Gastrocnemius medialis (tissue), 4 donors: Measurements from ENCODE around the gene CTBP1.

Experiments
- POLR2A ChIP-seq, 2 donors: fragments of 450-650 bp; IDR thresholded peaks; one replicate each; pipeline ENCODE4 v1.6.1; 2017; ENCODE audit warnings: antibody characterized with exemption in 2 of 2, mild to moderate bottlenecking in 2 of 2, moderate library complexity in 2 of 2
- TF ChIP-seq, protein P1 (sequence below), 5 experiments: fragments of 450-650 bp in 3 of 5; fragments of 200-600 bp in 2 of 5; sonication (generic) in 2 of 5; IDR thresholded peaks in 4 of 5; conservative IDR thresholded peaks in 1 of 5; 1 replicate in 4 of 5; 2 replicates in 1 of 5; pipeline ENCODE4 v1.5.1; 2016 to 2019; ENCODE audit warnings: antibody characterized with exemption in 5 of 5, mild to moderate bottlenecking in 3 of 5, moderate library complexity in 3 of 5

- TF ChIP-seq, protein P1, sequence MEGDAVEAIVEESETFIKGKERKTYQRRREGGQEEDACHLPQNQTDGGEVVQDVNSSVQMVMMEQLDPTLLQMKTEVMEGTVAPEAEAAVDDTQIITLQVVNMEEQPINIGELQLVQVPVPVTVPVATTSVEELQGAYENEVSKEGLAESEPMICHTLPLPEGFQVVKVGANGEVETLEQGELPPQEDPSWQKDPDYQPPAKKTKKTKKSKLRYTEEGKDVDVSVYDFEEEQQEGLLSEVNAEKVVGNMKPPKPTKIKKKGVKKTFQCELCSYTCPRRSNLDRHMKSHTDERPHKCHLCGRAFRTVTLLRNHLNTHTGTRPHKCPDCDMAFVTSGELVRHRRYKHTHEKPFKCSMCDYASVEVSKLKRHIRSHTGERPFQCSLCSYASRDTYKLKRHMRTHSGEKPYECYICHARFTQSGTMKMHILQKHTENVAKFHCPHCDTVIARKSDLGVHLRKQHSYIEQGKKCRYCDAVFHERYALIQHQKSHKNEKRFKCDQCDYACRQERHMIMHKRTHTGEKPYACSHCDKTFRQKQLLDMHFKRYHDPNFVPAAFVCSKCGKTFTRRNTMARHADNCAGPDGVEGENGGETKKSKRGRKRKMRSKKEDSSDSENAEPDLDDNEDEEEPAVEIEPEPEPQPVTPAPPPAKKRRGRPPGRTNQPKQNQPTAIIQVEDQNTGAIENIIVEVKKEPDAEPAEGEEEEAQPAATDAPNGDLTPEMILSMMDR (IDR thresholded peaks at IDR 0.05 in 4 of 5, conservative IDR thresholded peaks at IDR 0.05 in 1 of 5) = no peak
- TF ChIP-seq POLR2A (IDR thresholded peaks at IDR 0.05) = no peak
Measured at GRCh38 chr4:1285151-1285789, 36.3 kb upstream of the CTBP1 start.
